GM21723 (cell line): Measurements from ENCODE around the gene PSPN.

Experiments
- ATAC-seq: cut with Tn5 transposase; IDR thresholded peaks from one replicate; pipeline ENCODE4 v1.9.1; 2021; ENCODE audit warnings: mild to moderate bottlenecking, moderate library complexity; ENCODE audit not compliant: unreplicated experiment

The PSPN gene

DNA sequence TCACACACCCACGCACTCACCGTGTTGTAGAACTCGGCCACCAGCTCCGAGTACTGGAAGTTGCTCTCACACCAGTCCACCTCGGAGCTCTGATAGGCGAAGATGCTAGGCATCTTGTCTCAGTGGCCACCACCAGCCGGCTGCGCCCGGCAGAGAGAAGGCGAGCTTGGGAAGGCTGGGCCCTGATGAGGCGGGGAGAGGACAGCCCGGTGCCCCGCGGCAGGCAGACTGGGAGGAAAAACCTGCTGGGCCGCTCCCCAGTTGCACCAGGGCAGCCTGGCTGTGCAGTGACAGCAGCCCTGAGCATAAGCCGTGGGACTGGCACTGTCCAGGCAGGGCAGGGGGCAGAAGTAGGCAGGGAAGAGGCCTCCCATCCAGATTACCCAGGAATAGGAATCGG lies 42.3 kb downstream of the PSPN start, which contains the start of gene ACER1:
TSS of gene ACER1 (minus strand) at position 174 of the 400 bp plus-strand sequence. CDS start at position 113, 61 bp downstream.
- ATAC-seq, result no peak

DNA sequence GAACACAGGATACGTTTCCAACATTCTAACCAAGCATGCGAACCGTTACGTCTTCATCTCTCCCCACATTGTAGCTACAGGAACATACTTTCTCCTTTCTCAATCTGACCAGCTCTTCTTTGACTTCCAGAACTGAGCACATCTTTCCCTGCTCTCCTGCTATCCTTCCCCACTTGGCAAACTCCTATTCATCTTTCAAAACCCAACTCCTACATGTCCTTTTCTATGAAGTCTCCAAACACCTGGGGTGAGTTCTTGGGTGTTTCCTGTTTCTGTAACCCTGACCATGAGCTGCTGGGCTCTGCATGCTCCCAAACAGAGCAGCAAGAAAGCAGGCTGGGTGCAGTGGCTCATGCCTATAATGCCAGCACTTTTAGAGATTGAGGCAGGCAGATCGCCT lies 48.9 kb downstream of the PSPN start:
- ATAC-seq, result no peak

DNA sequence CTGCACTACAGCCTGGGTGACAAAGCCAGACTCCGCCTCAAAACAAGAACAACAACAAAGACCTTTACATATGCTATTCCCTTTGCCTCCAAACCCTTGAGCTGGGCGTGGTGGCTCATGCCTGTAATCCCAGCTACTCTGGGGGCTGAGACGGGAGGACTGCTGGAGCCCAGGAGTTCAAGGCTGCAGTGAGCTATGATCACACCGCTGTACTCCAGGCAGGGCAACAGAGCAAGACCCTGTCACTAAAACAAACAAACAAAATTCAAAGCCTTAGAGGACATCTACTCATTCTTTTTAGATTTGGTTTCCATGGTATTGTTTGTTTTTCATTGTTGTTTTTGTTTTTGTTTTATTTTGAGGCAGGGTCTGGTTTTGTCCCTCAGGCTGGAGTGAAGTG lies 50.1 kb downstream of the PSPN start:
- no peak for ATAC-seq
